HepG2 (cell line): ENCODE data around the gene WDR86. TPM values are rescaled to one million over a fixed set of nuclear protein-coding genes. Genes with fewer than 3 reads are reported as not detected.

Experiments used
- ATAC-seq: fragments of 200-7000 bp; cut with Tn5 transposase; 3 replicates; pipeline ENCODE4 v1.9.1; 2020; ENCODE audit warnings: mild to moderate bottlenecking, moderate library complexity
- BruUV-seq: library from RNA; stranded (reverse); fragments of 400-500 nt; replicated peaks from 2 replicates; lab custom pipeline; 2021; lab: Mats Ljungman, UMichigan
- CTCF ChIA-PET: fragments of 300-600 bp; formaldehyde crosslinking; extraction: SDS; loops from one replicate; lab custom pipeline; 2021; ENCODE audit warnings: low total read pairs, inconsistent platforms, low intra/inter-chr PET ratio; lab: Yijun Ruan, JAX
- POLR2A ChIA-PET: fragments of 350-600 bp; sonication (Branson Sonifier 250); formaldehyde crosslinking; loops from one replicate; lab custom pipeline; 2020; ENCODE audit warnings: antibody characterized with exemption, inconsistent platforms; lab: Yijun Ruan, JAX
- DNase-seq: peaks from one replicate; pipeline ENCODE4 v3.0.0-alpha.2; 2015; ENCODE audit warnings: low spot score
- FAIRE-seq: peaks from 3 replicates; lab custom pipeline; 2011; peaks lifted over from hg19 to GRCh38; lab: Jason Lieb, UNC
- H2AFZ ChIP-seq: one replicate; pipeline ENCODE4 v1.6.1; 2011; ENCODE audit warnings: low read length, inconsistent platforms
- H3K27ac ChIP-seq: fragments of 300-600 bp; 3 replicates; pipeline ENCODE4 v1.8.0; 2011; ENCODE audit warnings: mixed run types, mild to moderate bottlenecking, mixed read lengths, low read length, inconsistent platforms; ENCODE audit not compliant: insufficient read depth; ENCODE audit errors: extremely low read length
- H3K27me3 ChIP-seq, 2 experiments: fragments of 200-600 bp in 1 of 2; 2 replicates in 1 of 2; 3 replicates in 1 of 2; pipeline versions ENCODE4 v1.6.0 to v1.8.0; 2011; ENCODE audit warnings: low read length in 2 of 2, mild to moderate bottlenecking in 2 of 2, moderate library complexity in 2 of 2, inconsistent platforms in 1 of 2; ENCODE audit not compliant: insufficient read depth in 2 of 2, control insufficient read depth in 1 of 2
- H3K36me3 ChIP-seq, 2 experiments: fragments of 200-600 bp in 1 of 2; replicated peaks in 1 of 2; 2 replicates in 1 of 2; 3 replicates in 1 of 2; pipeline versions ENCODE4 v1.5.1 to v1.8.0; 2011; ENCODE audit warnings: low read length in 2 of 2, inconsistent platforms in 1 of 2; ENCODE audit not compliant: insufficient read depth in 2 of 2, control insufficient read depth in 1 of 2
- H3K4me1 ChIP-seq: 2 replicates; pipeline ENCODE4 v1.5.1; 2012; ENCODE audit warnings: low read length, inconsistent platforms; ENCODE audit not compliant: insufficient read depth
- H3K4me2 ChIP-seq: 2 replicates; pipeline ENCODE4 v1.6.0; 2011; ENCODE audit warnings: low read depth, low read length, inconsistent platforms
- H3K4me3 ChIP-seq, 3 experiments: fragments of 200-600 bp in 1 of 3; sonication (generic), shearing (Covaris generic) in 1 of 3; replicated peaks in 1 of 3; 2 replicates each; pipeline ENCODE4 v1.5.1; 2011 to 2016; ENCODE audit warnings: low read length in 3 of 3, inconsistent platforms in 2 of 3, low read depth in 2 of 3, mild to moderate bottlenecking in 2 of 3, control low read depth in 1 of 3, mixed read lengths in 1 of 3; ENCODE audit not compliant: insufficient read depth in 1 of 3
- H3K79me2 ChIP-seq: one replicate; pipeline ENCODE4 v1.6.1; 2011; ENCODE audit warnings: low read length, inconsistent platforms; ENCODE audit not compliant: insufficient read depth
- H3K9ac ChIP-seq: 2 replicates; pipeline ENCODE4 v1.6.0; 2011; ENCODE audit warnings: mild to moderate bottlenecking, low read depth, low read length, inconsistent platforms; ENCODE audit not compliant: insufficient read depth
- H3K9me3 ChIP-seq: 2 replicates; pipeline ENCODE4 v1.5.1; 2012; ENCODE audit warnings: mild to moderate bottlenecking, low read length
- H4K20me1 ChIP-seq: 2 replicates; pipeline ENCODE4 v1.6.0; 2011; ENCODE audit warnings: inconsistent platforms, mild to moderate bottlenecking, low read length, moderate library complexity; ENCODE audit not compliant: insufficient read depth
- ATRX ChIP-seq: sonication (generic); formaldehyde crosslinking; IDR thresholded peaks from 2 replicates; pipeline ENCODE4 v1.4.0; 2020; ENCODE audit warnings: missing genetic modification reagents, borderline replicate concordance
- BRD4 ChIP-seq: sonication (generic); formaldehyde crosslinking; IDR thresholded peaks from 2 replicates; pipeline ENCODE4 v1.4.0; 2020; ENCODE audit warnings: missing genetic modification reagents
- CBX1 ChIP-seq: IDR thresholded peaks from one replicate; pipeline ENCODE4 v1.6.1; 2016; ENCODE audit warnings: antibody characterized with exemption, low read depth
- DZIP1 ChIP-seq: sonication (generic); formaldehyde crosslinking; IDR thresholded peaks from 2 replicates; pipeline ENCODE4 v1.5.0; 2020; ENCODE audit warnings: mild to moderate bottlenecking, missing genetic modification reagents
- HDAC1 ChIP-seq: sonication (generic); formaldehyde crosslinking; IDR thresholded peaks from 2 replicates; pipeline ENCODE4 v1.5.1; 2020; ENCODE audit warnings: mild to moderate bottlenecking, missing genetic modification reagents
- KDM3A ChIP-seq: IDR thresholded peaks from 2 replicates; pipeline ENCODE4 v1.6.1; 2018; ENCODE audit warnings: low read depth, missing compliant biosample characterization
- KDM4B ChIP-seq: sonication (generic); formaldehyde crosslinking; IDR thresholded peaks from 2 replicates; pipeline ENCODE4 v1.4.0; 2020; ENCODE audit warnings: missing genetic modification reagents
- MED1 ChIP-seq: sonication (generic); formaldehyde crosslinking; IDR thresholded peaks from 2 replicates; pipeline ENCODE4 v1.4.0; 2020; ENCODE audit warnings: missing genetic modification reagents
- MED8 ChIP-seq: sonication (generic); formaldehyde crosslinking; IDR thresholded peaks from 2 replicates; pipeline ENCODE4 v1.8.1; 2023; ENCODE audit warnings: mild to moderate bottlenecking, missing genetic modification reagents; ENCODE audit not compliant: insufficient replicate concordance
- NCOA2 ChIP-seq: sonication (generic); formaldehyde crosslinking; IDR thresholded peaks from 2 replicates; pipeline ENCODE4 v1.8.0; 2022; ENCODE audit warnings: inconsistent platforms
- POGK ChIP-seq: sonication (generic); formaldehyde crosslinking; conservative IDR thresholded peaks from 2 replicates; pipeline ENCODE4 v1.8.0; 2022; ENCODE audit warnings: mild to moderate bottlenecking, moderate library complexity, missing genetic modification reagents
- RXRA ChIP-seq: sonication (generic); formaldehyde crosslinking; IDR thresholded peaks from 2 replicates; pipeline ENCODE4 v1.5.1; 2020; ENCODE audit warnings: missing genetic modification reagents
- SNAPC2 ChIP-seq: sonication (generic); formaldehyde crosslinking; IDR thresholded peaks from 2 replicates; pipeline ENCODE4 v1.8.1; 2022; ENCODE audit warnings: mild to moderate bottlenecking, missing genetic modification reagents
- SUZ12 ChIP-seq: fragments of 150-350 bp; IDR thresholded peaks from 2 replicates; pipeline ENCODE4 v1.6.1; 2014; ENCODE audit warnings: low read depth, low read length
- ZBTB20 ChIP-seq: sonication (generic); formaldehyde crosslinking; IDR thresholded peaks from 2 replicates; pipeline ENCODE4 v1.8.1; 2023; ENCODE audit warnings: missing genetic modification reagents, low read depth, mild to moderate bottlenecking, borderline replicate concordance
- ZNF652 ChIP-seq: IDR thresholded peaks from 2 replicates; pipeline ENCODE4 v1.6.1; 2016; ENCODE audit warnings: low read depth, borderline replicate concordance
- WGBS: methylation state at CpG from one replicate; pipeline ENCODE4 v1.1.6; 2017; ENCODE audit warnings: low lambda C conversion rate; 5-methylcytosine and 5-hydroxymethylcytosine counted together
- in situ Hi-C: cut with HindIII; loops from 2 replicates; pipeline ENCODE4 v1.10.0; 2017; ENCODE audit warnings: low pct_unique_long_range_greater_than_20kb; ENCODE audit not compliant: extremely low pct_ligation_motif_present
- intact Hi-C: fragments of 100-400 bp; cut with micrococcal nuclease; formaldehyde crosslinking; loops from one replicate; pipeline ENCODE4 v1.10.0; 2022; ENCODE audit not compliant: unreplicated experiment
- polyA plus RNA-seq, 8 experiments: library from polyadenylated mRNA; depleted of rRNA in 3 of 8; stranded (reverse) in 7 of 8; unstranded in 1 of 8; fragments of >200 nt; fragmentation: Illumina TruSeq in 4 of 8; extraction: Trizol in 4 of 8; gene quantifications; 2 replicates each; pipeline versions ENCODE4 v1.2.1 to v1.2.3, GENCODE V29; 2011 to 2016; ENCODE audit warnings: low read depth in 4 of 8, missing spikeins in 1 of 8, mixed read lengths in 1 of 8; ENCODE audit not compliant: insufficient read depth in 1 of 8
- total RNA-seq, 5 experiments: library from RNA; depleted of rRNA; stranded (reverse); fragments of >200 nt; fragmentation: Illumina TruSeq; extraction: Trizol; gene quantifications; 2 replicates each; pipeline ENCODE4 v1.2.3, GENCODE V29; 2016; ENCODE audit warnings: low read depth in 1 of 5
- TF ChIP-seq, protein P1 (sequence below): sonication (generic); formaldehyde crosslinking; IDR thresholded peaks from 2 replicates; pipeline ENCODE4 v1.9.0; 2021; ENCODE audit warnings: missing genetic modification reagents, mild to moderate bottlenecking, borderline replicate concordance
- TF ChIP-seq, protein P2 (sequence below): sonication (generic); formaldehyde crosslinking; IDR thresholded peaks from 2 replicates; pipeline ENCODE4 v1.4.0; 2020; ENCODE audit warnings: missing genetic modification reagents

WDR86 gene
- total and polyA plus RNA-seq, 2 of the 13 experiments (the other 11 are each of a cell fraction or from before 2014, with no cell fraction given), result 0.11 to 2.9 TPM

DNA sequence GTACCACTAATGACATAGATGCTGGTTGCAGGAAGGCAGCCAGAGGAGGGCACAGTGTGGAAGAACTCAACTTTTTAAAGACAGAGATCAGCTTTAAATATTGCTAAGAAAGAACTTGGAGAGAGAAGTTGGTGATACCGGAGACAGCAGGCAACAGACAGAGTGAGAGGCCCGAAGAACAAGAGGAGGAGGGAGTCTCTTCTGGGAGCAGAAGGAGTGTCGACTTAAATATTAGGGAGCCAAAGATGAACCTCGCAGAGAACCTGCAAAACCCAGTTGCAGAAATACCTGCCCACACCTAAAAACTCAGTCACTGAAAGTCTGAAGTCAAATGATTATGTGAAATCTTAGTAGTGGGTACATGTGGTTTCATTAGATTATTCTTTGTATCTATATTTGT, 3.4 kb upstream of the WDR86 start (continued):
- TF ChIP-seq DZIP1 (CRISPR knock-in tag) (no peak), KDM3A (CRISPR knock-in tag) (no peak), MED1 (CRISPR knock-in tag) (no peak), SUZ12 (no peak), ATRX (CRISPR knock-in tag) (no peak), ZNF652 (CRISPR knock-in tag) (no peak), CBX1 (no peak), KDM4B (CRISPR knock-in tag) (no peak)
- TF ChIP-seq, protein P1, sequence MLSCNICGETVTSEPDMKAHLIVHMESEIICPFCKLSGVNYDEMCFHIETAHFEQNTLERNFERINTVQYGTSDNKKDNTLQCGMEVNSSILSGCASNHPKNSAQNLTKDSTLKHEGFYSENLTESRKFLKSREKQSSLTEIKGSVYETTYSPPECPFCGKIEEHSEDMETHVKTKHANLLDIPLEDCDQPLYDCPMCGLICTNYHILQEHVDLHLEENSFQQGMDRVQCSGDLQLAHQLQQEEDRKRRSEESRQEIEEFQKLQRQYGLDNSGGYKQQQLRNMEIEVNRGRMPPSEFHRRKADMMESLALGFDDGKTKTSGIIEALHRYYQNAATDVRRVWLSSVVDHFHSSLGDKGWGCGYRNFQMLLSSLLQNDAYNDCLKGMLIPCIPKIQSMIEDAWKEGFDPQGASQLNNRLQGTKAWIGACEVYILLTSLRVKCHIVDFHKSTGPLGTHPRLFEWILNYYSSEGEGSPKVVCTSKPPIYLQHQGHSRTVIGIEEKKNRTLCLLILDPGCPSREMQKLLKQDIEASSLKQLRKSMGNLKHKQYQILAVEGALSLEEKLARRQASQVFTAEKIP (CRISPR knock-in tag), result no peak

DNA sequence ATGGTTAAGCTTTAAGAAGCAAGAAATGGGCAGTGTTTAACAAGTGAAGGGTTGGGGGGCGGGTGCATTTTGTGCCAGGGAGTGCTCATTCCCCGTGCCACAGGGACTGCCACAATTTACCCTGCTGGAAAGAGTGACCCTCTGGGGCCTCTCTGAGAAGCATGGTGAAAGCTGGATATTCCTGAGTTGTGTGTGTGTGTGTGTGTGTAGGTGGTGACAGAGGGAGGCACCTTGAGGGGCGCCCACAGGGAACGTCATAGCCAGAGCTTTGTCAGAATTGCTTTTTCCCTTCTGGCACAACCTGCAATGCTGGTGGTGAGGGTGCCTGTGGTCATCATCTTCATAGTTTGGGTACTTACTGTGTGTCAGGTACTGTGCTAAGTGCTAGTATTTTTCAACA, 2.5 kb upstream of the WDR86 start:
- Histone ChIP-seq H4K20me1 (no peaks in the 10 kb centered on the region), H3K9ac (no peak overlapping the region), H3K9me3 (no peaks in the 10 kb centered on the region), H2AFZ (no peak overlapping the region), H3K27me3 (peaks cover 2 to 54% of the 10 kb centered on the region in 2 experiments), H3K79me2 (no peaks in the 10 kb centered on the region), H3K27ac (no peak overlapping the region), H3K4me2 (no peak overlapping the region), H3K4me3 (no peak overlapping the region), H3K36me3 (no peaks in the 10 kb centered on the region), H3K4me1 (peaks cover 55% of the 10 kb centered on the region)
- ATAC-seq (no peak), DNase-seq (no peak), FAIRE-seq (no peak)
- ChIA-PET CTCF (no interaction called here), POLR2A (no interaction called here)
- BruUV-seq, result no TSS peak
- intact Hi-C loops, result no loop called here
- in situ Hi-C loops, result no loop called here
- WGBS, result 12% methylated on average over 4 of the region's 4 CpGs
- no peak for TF ChIP-seq POGK (CRISPR knock-in tag)
- no peak for TF ChIP-seq ZBTB20 (CRISPR knock-in tag)
- TF ChIP-seq, protein P2, sequence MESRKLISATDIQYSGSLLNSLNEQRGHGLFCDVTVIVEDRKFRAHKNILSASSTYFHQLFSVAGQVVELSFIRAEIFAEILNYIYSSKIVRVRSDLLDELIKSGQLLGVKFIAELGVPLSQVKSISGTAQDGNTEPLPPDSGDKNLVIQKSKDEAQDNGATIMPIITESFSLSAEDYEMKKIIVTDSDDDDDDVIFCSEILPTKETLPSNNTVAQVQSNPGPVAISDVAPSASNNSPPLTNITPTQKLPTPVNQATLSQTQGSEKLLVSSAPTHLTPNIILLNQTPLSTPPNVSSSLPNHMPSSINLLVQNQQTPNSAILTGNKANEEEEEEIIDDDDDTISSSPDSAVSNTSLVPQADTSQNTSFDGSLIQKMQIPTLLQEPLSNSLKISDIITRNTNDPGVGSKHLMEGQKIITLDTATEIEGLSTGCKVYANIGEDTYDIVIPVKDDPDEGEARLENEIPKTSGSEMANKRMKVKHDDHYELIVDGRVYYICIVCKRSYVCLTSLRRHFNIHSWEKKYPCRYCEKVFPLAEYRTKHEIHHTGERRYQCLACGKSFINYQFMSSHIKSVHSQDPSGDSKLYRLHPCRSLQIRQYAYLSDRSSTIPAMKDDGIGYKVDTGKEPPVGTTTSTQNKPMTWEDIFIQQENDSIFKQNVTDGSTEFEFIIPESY (CRISPR knock-in tag), result no peak
- no peak for TF ChIP-seq HDAC1 (CRISPR knock-in tag)
- TF ChIP-seq NCOA2 (CRISPR knock-in tag), result no peak
- no peak for TF ChIP-seq CBX1
- no peak for TF ChIP-seq SNAPC2 (CRISPR knock-in tag)
- TF ChIP-seq MED8 (CRISPR knock-in tag), result no peak
- TF ChIP-seq BRD4 (CRISPR knock-in tag), result no peak
- TF ChIP-seq RXRA, result no peak
